GM13976 (cell line): ENCODE measurements around the gene METTL24.

ENCODE experiments used
- DNase-seq: peaks from one replicate; pipeline ENCODE4 v3.0.0; 2012; ENCODE audit warnings: low spot score
- CTCF ChIP-seq: IDR thresholded peaks from 2 replicates; pipeline ENCODE4 v1.5.1; 2012; ENCODE audit warnings: borderline replicate concordance, mild to moderate bottlenecking; ENCODE audit not compliant: insufficient read depth; ENCODE audit errors: extremely low read depth, missing control alignments, control extremely low read depth
- in situ Hi-C: fragments of 300-500 bp; cut with MboI; formaldehyde crosslinking; loops from one replicate; pipeline ENCODE4 v1.12.0; 2022; ENCODE audit warnings: low sequenced_read_pairs, mixed read lengths, inconsistent platforms; ENCODE audit not compliant: unreplicated experiment

Gene METTL24

GRCh38 chr6:110385458-110385863, 27.3 kb upstream of the METTL24 start:
- in situ Hi-C loops, result loop anchor here (10.0 to 25.0 kb wide), 3 partner anchors 211 to 873 kb away; partner anchors contain the start of gene WASF1
- no peak for TF ChIP-seq CTCF

GRCh38 chr6:110378552-110378951, 20.4 kb upstream of the METTL24 start:
- in situ Hi-C loops, result loop anchor here (25.0 kb wide), 1 partner anchor 866 kb away; no protein-coding TSS in a partner anchor
- no peak for TF ChIP-seq CTCF
- DNase-seq, result no peak

More at GRCh38 chr6:110385458-110385863, 27.3 kb upstream of the METTL24 start:
- no peak for DNase-seq

GRCh38 chr6:110369066-110369465, 10.9 kb upstream of the METTL24 start:
- DNase-seq, result no peak
- in situ Hi-C loops, result no loop called here
- TF ChIP-seq CTCF, result no peak

GRCh38 chr6:110368284-110368683, 10.1 kb upstream of the METTL24 start:
- TF ChIP-seq CTCF, result no peak
- in situ Hi-C loops, result no loop called here
- no peak for DNase-seq

GRCh38 chr6:110367825-110368224, 9.7 kb upstream of the METTL24 start:
- no peak for TF ChIP-seq CTCF
- no peak for DNase-seq
- in situ Hi-C loops, result no loop called here

- no peak for DNase-seq
- in situ Hi-C loops, result no loop called here
- no peak for TF ChIP-seq CTCF
Measured at GRCh38 chr6:110366975-110367374, 8.8 kb upstream of the METTL24 start.

GRCh38 chr6:110366256-110366655, 8.1 kb upstream of the METTL24 start:
- no peak for TF ChIP-seq CTCF
- DNase-seq, result no peak
- in situ Hi-C loops, result no loop called here
